ENCODE measurements around the gene ZNF516.
A peak's percentile ranks its signal among the peaks of the same experiment; 100 is the strongest.

The ZNF516 gene

DNA sequence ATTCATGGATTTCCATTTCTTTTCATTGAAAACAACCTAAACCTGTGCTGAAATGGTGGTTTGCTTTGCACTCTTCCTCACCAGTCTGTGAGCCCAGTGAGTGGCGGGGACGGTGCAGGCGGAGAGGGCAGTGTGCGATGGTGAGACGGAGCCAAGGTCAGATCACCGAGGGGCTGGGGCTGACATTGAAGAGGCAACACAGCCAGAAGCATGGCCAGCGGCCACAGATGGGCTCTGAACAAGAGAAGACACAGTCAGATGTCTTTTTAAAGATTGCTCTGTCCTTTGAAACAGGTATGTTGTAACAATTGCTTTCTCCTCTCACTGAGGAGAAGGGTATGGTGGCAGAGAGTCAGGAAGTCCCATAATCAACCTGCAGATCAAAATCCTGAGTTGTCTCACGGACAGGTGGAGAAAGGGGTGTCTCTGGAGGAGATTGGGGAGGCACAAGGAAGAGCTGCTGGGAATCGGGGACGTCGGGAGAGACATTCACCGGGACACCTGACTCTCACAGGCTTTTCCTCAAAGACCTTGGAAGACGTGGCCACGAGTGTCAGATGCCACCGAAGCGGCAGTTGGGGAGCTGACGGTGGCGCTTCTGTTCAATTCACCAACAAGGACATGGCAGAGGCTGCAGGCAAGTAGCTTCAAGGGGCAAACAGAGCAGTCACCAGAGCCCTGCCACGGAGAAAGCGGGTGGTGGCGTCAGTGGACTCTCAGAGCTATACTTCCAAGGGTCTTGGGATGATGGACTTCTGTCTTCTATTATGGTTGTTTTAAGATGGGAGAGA, 12.1 kb upstream of the ZNF516 start:
- DNase-seq, result no peak

DNA sequence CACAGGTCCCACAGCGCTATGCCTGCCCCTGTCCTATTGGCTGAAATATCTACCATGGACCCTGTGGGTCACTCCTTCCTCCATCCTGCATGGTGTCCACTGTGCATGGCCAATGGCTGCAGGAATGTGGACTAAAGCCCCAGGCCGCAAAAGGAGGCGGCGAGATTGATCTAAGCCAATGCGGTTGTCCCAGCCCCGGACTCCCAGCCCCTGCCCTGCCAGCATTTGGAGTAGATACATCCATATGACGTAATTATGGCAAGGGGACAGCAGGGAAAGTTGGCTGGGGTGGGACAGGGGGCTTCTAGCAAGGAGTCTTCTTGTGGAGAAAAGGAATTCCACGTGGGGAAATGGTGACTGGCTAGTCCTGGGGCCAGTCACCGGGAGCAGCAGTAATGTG, 11.4 kb upstream of the ZNF516 start:
- no peak for DNase-seq

DNA sequence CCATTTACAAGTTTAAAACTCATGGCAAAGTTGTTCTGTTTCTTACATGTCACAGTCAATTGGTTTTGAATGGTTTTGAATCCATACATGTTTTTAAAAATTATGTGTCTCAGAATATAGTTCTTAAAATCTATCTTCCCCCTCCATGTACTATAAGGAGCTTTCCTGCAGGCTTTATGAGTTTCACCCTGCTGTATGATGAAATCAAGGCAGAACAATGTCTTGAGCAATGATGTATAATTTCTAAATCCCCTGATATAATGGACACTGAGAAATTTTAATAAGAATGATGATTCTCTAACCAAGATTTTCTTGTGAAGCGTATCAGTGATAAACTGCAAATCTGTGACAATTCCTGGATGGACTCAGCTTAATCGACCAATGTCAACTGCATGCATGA, 10.6 kb upstream of the ZNF516 start:
- DNase-seq, result no peak

GRCh38 chr18:76504749-76505148, 9.7 kb upstream of the ZNF516 start:
- no peak for DNase-seq

GRCh38 chr18:76503649-76504386, 8.8 kb upstream of the ZNF516 start:
- peak in 2 of 14 donors; percentile 9 to 29 for DNase-seq

DNA sequence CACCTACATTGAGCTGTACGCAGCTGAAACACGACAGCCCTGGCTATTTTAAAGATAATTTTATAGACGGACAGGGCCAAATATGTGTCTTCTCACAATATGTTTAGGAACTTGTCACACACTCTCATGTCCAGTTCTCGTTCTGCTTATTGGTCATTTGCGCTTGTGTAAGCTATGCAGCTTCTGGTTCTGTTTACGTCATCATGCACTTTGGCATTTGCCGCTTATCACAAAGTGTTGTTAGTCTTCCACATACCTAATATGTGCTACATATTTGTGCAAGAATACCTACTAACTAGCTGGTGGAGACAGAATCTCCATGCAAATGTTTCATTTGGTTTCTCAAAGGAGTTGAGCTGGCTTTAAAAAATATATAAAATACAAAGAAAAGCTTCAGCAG, 7.5 kb upstream of the ZNF516 start:
- DNase-seq, result no peak

- no peak for DNase-seq
Measured at GRCh38 chr18:76499637-76500340, 4.7 kb upstream of the ZNF516 start.

DNA sequence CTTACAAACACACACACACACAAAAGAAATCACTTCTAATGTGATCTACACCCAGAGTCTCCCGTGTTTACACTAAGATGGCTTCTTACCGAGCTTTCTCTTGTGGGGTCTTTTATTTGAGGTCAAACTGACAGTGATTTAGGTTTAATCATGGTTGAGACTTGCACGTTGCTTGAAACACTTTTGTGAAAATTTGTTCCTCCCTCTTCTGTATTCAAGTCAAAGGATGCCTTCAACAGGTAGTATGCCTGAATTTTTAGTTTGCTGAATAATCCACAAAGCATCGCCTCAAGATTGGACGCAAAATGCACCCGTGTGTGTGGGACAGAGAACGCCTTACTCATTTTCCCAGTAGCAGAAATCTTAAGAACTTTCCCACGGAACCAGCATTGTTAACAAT, 4.0 kb upstream of the ZNF516 start:
- no peak for DNase-seq

DNA sequence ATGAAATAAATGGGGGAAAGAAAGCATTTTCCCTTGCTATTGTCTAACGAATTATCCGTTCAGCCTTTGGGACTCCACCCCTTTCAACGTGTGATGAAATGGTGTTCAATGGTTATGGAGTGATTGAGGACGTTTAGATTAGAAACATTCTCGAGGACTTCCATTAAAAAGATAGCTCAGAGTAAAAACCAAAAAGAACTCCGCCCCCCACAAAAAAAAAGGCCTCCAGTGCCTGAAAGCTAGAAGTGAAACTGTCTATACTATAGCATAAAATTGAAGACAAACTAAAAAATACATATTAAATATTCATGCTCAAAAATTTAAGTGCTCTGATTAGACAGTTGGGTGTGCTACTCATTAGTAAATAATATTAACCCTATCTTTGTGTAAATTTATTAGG, 3.0 kb upstream of the ZNF516 start:
- DNase-seq, result no peak

DNA sequence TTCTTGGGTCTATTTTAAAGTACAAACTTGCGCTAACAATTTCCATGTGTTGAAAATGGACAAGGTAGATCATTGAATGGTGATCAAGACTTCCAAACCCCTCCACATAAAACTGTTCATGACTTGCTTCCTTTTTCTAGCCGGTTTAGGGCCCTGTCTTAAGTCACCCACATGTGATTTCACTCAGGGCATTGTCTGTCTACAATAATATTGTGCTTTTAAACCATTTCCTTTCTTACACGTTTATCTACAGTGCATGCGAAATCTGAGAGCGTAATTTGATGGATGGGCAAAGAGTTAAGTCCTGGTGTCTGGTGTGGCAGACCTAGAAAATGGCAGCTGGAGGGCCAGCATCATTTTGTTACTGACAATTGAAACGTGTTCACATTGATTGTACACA, 2.0 kb upstream of the ZNF516 start:
- DNase-seq, result no peak

- DNase-seq, result peak in 4 of 14 donors; percentile 25 to 56 (median 28)
Measured at GRCh38 chr18:76496194-76496890, 1.3 kb upstream of the ZNF516 start.

DNA sequence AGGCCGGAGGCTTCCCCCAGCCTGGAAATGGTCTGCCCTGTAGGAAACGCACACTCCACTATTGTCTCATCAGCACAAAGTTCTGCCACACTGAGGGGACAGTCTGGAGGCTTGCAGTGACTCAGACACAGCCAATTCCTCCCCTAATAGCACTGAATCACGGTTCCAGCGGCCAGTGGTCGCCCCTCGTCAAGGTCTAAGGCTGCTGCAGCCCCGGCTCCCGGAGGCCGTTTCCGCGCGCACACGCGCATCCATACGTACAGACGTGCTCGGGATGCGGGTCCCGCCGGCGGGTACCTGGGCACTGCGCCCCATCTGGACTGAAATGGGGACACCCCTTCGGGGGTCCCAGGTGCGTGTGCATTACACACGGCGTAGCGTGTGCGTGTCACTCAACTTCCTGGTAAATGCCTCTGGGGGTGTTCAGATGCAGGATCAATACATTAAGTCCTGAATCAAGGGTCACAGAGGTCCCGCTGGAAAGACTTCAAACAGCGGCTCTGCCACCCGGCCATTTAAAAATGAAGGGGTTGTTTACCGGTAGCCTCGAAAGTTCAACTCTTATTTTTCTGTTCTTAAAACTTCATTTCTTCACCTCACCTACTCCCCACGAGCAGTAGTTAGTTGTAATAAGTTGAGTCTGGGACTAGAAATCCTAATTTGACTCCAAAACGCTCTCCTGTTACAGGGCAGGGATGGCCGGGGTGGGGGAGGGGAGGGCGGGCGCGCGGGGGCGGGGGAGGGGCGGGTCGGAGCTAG, 572 bp upstream of the ZNF516 start:
- peak in 3 of 14 donors; percentile 28 to 34 (median 31) for DNase-seq

GRCh38 chr18:76494231-76495005, 624 bp downstream of the ZNF516 start:
- peak in 4 of 14 donors; percentile 30 to 63 (median 48) for DNase-seq

DNA sequence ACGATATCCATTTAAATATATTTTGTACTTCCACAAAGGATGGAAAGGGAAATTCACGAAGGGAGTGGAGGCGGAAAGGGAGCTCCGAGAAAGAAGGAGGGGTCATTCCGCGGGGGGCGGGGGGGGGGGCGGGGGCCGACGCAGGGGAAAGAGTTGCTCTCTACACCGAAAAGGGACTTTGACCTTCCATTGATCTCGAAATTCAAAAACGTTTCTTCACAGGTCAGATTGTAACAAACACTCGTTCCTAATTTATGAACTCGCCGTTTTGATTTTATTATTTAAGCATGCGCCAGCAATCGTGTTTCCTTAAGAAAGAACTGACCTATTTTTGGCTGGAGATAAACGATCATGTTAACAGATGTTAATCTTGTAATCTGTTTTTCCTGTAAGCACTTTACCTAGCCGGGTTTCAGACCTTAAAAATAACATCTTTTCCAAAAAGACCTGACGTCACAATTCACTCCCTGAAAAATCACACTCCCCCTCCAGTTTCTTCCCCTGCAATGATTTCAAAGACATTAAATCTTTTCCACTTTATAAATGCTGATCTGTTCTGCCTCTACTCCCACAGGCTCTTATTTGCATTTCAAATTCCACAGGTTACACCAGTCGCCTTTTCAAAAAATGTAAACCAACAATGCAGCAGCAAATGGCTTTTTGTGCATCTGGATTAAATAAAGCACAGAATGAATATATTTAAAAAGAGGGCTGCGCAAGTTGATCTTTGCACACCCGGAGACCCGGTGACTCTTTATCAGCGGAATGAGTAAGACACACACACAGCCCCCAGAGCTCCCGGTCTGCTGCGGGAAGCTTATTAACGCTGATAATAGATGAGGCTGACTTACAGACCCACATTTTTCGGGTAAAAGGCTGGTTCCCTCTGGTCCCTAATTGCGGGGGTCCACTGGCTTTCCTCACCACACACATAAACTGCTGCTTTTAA, 1.6 kb downstream of the ZNF516 start:
- DNase-seq, result peak in 4 of 14 donors; percentile 72 to 82 (median 76)

GRCh38 chr18:76492669-76493212, 2.3 kb downstream of the ZNF516 start:
- peak; percentile 52 to 94 (median 88) for DNase-seq

DNA sequence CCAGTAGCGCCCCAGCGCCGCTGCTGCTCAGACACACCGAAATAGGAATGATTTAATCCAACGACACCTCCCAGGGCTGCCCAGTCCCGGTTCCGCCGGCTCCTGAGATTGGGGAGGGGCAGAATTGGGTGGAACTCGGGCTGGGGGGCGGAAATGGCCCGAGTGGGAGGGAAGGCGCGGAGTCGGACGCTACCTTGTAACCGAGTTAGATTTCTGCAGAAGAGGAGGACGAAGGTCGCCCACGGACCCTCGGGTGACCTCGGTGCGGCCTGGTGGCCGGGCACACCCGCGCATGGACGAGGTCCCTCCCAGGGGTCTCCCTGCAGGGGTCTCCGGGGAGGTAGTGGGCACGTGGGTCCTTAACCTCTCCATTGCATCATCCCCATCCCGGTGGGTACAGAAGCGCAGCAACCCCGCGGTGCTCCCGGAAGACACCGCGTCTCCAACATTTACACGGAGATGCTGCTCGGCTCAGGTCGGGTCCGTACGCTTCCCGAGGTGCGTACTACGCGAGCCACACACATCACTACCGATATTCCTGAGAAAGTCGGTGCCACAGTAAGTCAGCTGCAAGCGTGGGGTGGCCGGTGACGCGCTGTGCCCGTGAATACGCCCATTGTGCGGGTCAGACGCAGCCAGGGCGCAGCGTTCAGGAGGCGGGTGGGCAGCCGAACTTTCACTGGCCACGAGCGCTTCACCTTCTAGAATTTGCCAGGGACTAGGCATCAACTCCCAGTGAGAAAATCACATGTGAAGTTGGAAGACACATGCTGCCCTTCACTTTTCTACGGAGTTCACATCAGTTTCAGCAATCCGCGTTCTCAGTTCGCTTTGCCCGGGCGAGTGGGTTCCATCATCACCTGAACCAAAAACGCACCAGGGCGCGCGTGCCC, 3.0 kb downstream of the ZNF516 start:
- DNase-seq, result peak in 5 of 14 donors; percentile 40 to 67 (median 51)

- DNase-seq, result peak in 6 of 14 donors; percentile 33 to 75 (median 59)
Measured at GRCh38 chr18:76491473-76491775, 3.6 kb downstream of the ZNF516 start.

DNA sequence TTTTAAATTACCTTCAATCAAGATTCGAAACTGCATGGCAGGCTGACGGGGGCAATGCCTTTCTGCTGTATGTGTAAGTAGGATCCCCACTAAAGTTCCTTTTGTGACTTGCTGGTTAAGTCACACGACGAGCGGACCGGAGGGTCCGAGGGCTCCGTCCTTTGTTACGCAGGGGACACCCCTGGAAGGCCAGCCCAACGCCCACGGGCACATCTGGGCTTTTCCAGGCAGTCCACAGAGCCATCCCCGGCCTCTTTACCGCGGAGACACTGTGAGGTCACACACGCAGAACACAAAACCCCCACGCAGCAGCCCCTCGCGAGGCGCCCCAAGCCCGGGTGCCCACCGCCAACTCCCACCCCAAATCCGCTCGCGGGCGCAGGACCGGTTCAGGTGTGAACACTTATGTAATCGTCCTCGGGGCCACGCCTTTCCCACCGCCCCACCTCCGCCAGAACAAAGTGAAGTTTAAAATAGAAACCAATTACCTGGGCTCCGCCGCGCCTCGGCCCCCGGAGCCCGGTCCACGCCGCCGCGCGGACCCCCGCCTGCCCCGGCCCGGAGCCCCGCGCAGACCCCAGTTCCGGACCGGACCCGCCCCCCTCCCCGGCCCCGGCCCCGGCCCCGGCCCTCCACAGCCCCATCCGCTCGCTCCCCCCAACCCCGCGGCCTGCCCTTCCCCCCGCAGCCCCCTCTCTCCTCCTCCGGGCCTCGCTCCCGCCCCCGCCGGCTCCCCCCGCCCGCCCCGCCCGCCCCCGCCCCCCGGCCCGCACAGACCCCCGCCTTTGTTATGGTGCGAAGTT, 4.2 kb downstream of the ZNF516 start:
- DNase-seq, result peak in 2 of 14 donors; percentile 39 to 43

Data from C1 segment of cervical spinal cord (tissue), 14 donors.